Measurements from ENCODE around the gene CAPZA1. TPM values are rescaled to one million over a fixed set of nuclear protein-coding genes. Genes with fewer than 3 reads are reported as not detected.

Gene CAPZA1
- total RNA-seq, 4 donors from 2014 or later, result 131 to 236 (median 159) TPM

DNA sequence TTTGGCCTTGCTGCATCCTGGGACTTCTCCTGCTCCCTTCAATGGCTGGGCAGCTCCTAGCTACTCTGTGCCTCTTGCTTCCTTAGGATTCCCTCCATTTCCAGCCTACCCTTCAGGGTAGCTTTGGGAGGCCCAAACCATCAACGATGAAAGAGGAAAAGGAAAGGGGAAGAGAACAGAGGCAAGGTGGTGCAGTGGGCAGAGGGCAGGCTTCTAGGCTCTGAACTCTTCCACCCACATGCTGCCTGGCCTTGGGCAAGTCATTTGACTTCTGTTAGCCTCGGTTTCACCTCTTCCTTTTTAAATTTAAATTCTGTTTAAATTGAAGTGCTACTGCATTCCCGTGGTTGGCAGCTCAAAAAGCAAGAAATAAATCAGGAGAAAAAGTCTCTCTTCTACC is 101.2 kb downstream of the CAPZA1 start:
- ATAC-seq (ENCODE audit: low FRiP score) (no peak), DNase-seq (ENCODE audit: low spot score) (no peak)
- TF ChIP-seq CTCF (IDR thresholded peaks at IDR 0.05), result no peak

Small RNA genes lying within 50 kb of the gene (small RNA-seq; reads per million reads assigned to genes)
- gene RNU7-70P, result not detected

Other genes starting within 250 kb of the CAPZA1 start
- gene CTTNBP2NL, start 223.6 kb upstream of the CAPZA1 start, total RNA-seq, result 10 to 100 TPM; 23.0 to 58.3 (median 31.5) TPM
- gene WNT2B, start 110.9 kb upstream of the CAPZA1 start, total RNA-seq, result 10 to 100 TPM in 3 of 4 donors, 1 to 10 TPM in 1; 5.0 to 14.3 (median 11.9) TPM
- gene ST7L, start 691 bp upstream of the CAPZA1 start, total RNA-seq, result 10 to 100 TPM; 19.4 to 29.2 (median 28.2) TPM
- 10 to 100 TPM; 21.7 to 47.1 (median 36.1) TPM for gene MOV10, start 54.8 kb downstream of the CAPZA1 start, total RNA-seq
- gene RHOC, start 87.3 kb downstream of the CAPZA1 start, total RNA-seq, result 100 to 1,000 TPM; 219 to 307 (median 299) TPM
- gene PPM1J, start 95.5 kb downstream of the CAPZA1 start, total RNA-seq, result 1 to 10 TPM in 3 of 4 donors, under 1 TPM in 1; 0.63 to 1.7 (median 1.5) TPM

Data from omental fat pad (tissue), 4 donors.